ENCODE measurements around the gene SLC22A3. TPM values are rescaled to one million over a fixed set of nuclear protein-coding genes. Genes with fewer than 3 reads are reported as not detected.
"Not testable (repeated sequence)": the region's sequence is repeated elsewhere in the genome, so short reads cannot be mapped to it uniquely, and the experiment has no call there.

Gene SLC22A3
- total and polyA plus RNA-seq, 2 donors (not counting 1 experiment from before 2014, with no cell fraction given), result under 0.01 to 0.03 TPM

GRCh38 chr6:160442151-160442550 lies 94.0 kb downstream of the SLC22A3 start:
- TF ChIP-seq CTCF (conservative IDR thresholded peaks at IDR 0.05 in 1 of 2, IDR thresholded peaks at IDR 0.05 in 1 of 2; ENCODE audit: low read depth in 1 of 2, low read length in 2 of 2) (no peak), EZH2 (IDR thresholded peaks at IDR 0.05; ENCODE audit: low read length, missing control alignments) (no peak)
- DNase-seq (ENCODE audit: low read depth in 2 of 2), result no peak
- H4K20me1 ChIP-seq (ENCODE audit: control insufficient read depth, extremely low read depth, insufficient read depth, low read length), result no peaks in the 10 kb centered on the region

GRCh38 chr6:160445130-160445529 lies 97.0 kb downstream of the SLC22A3 start:
- H3K9ac ChIP-seq (ENCODE audit: insufficient read depth, low read length), result no peak overlapping the region
- H3K27ac ChIP-seq (ENCODE audit: insufficient read depth, low read length), result no peak overlapping the region
- H3K4me2 ChIP-seq (ENCODE audit: extremely low read depth, insufficient read depth, low read length), result no peak overlapping the region
- DNase-seq (ENCODE audit: low read depth in 2 of 2), result no peak
- no peak overlapping the region for H2AFZ ChIP-seq (ENCODE audit: low read length)
- no peaks in the 10 kb centered on the region for H4K20me1 ChIP-seq (ENCODE audit: control insufficient read depth, extremely low read depth, insufficient read depth, low read length)
- no peaks in the 10 kb centered on the region for H3K27me3 ChIP-seq (ENCODE audit: control insufficient read depth, insufficient read depth, low read length)
- no peaks in the 10 kb centered on the region for H3K79me2 ChIP-seq (ENCODE audit: control insufficient read depth, insufficient read depth, low read length)
- no peaks in the 10 kb centered on the region for H3K36me3 ChIP-seq (ENCODE audit: control insufficient read depth, insufficient read depth, low read length)
- H3K9me3 ChIP-seq (ENCODE audit: control insufficient read depth, insufficient read depth, low read depth, low read length), result no peaks in the 10 kb centered on the region
- no peak overlapping the region for H3K4me3 ChIP-seq (replicated peaks in 1 of 4; ENCODE audit: control extremely low read depth in 1 of 4, insufficient read depth in 1 of 4, low read depth in 3 of 4, low read length in 4 of 4)
- TF ChIP-seq EZH2 (IDR thresholded peaks at IDR 0.05; ENCODE audit: low read length, missing control alignments) (no peak), CTCF (conservative IDR thresholded peaks at IDR 0.05 in 1 of 2, IDR thresholded peaks at IDR 0.05 in 1 of 2; ENCODE audit: low read depth in 1 of 2, low read length in 2 of 2) (no peak)
- H3K4me1 ChIP-seq (ENCODE audit: control insufficient read depth, extremely low read depth, insufficient read depth, low read length), result no peaks in the 10 kb centered on the region

More at GRCh38 chr6:160442151-160442550, 94.0 kb downstream of the SLC22A3 start:
- H3K36me3 ChIP-seq (ENCODE audit: control insufficient read depth, insufficient read depth, low read length), result no peaks in the 10 kb centered on the region
- H3K4me2 ChIP-seq (ENCODE audit: extremely low read depth, insufficient read depth, low read length), result no peak overlapping the region
- no peaks in the 10 kb centered on the region for H3K9me3 ChIP-seq (ENCODE audit: control insufficient read depth, insufficient read depth, low read depth, low read length)
- no peaks in the 10 kb centered on the region for H3K4me1 ChIP-seq (ENCODE audit: control insufficient read depth, extremely low read depth, insufficient read depth, low read length)
- no peak overlapping the region for H3K4me3 ChIP-seq (replicated peaks in 1 of 4; ENCODE audit: control extremely low read depth in 1 of 4, insufficient read depth in 1 of 4, low read depth in 3 of 4, low read length in 4 of 4)
- H3K27me3 ChIP-seq (ENCODE audit: control insufficient read depth, insufficient read depth, low read length), result no peaks in the 10 kb centered on the region
- H3K27ac ChIP-seq (ENCODE audit: insufficient read depth, low read length), result no peak overlapping the region
- H2AFZ ChIP-seq (ENCODE audit: low read length), result no peak overlapping the region
- H3K9ac ChIP-seq (ENCODE audit: insufficient read depth, low read length), result no peak overlapping the region
- H3K79me2 ChIP-seq (ENCODE audit: control insufficient read depth, insufficient read depth, low read length), result no peaks in the 10 kb centered on the region

- H3K27ac ChIP-seq (ENCODE audit: insufficient read depth, low read length), result no peak overlapping the region
- H3K79me2 ChIP-seq (ENCODE audit: control insufficient read depth, insufficient read depth, low read length), result no peaks in the 10 kb centered on the region
- no peak overlapping the region for H3K4me3 ChIP-seq (replicated peaks in 1 of 4; ENCODE audit: control extremely low read depth in 1 of 4, insufficient read depth in 1 of 4, low read depth in 3 of 4, low read length in 4 of 4)
- TF ChIP-seq CTCF (conservative IDR thresholded peaks at IDR 0.05 in 1 of 2, IDR thresholded peaks at IDR 0.05 in 1 of 2; ENCODE audit: low read depth in 1 of 2, low read length in 2 of 2) (no peak), EZH2 (IDR thresholded peaks at IDR 0.05; ENCODE audit: low read length, missing control alignments) (no peak)
- no peaks in the 10 kb centered on the region for H4K20me1 ChIP-seq (ENCODE audit: control insufficient read depth, extremely low read depth, insufficient read depth, low read length)
- no peaks in the 10 kb centered on the region for H3K9me3 ChIP-seq (ENCODE audit: control insufficient read depth, insufficient read depth, low read depth, low read length)
- no peak for DNase-seq (ENCODE audit: low read depth in 2 of 2)
- H3K4me1 ChIP-seq (ENCODE audit: control insufficient read depth, extremely low read depth, insufficient read depth, low read length), result no peaks in the 10 kb centered on the region
- no peak overlapping the region for H2AFZ ChIP-seq (ENCODE audit: low read length)
- H3K36me3 ChIP-seq (ENCODE audit: control insufficient read depth, insufficient read depth, low read length), result no peaks in the 10 kb centered on the region
- no peak overlapping the region for H3K4me2 ChIP-seq (ENCODE audit: extremely low read depth, insufficient read depth, low read length)
- no peak overlapping the region for H3K9ac ChIP-seq (ENCODE audit: insufficient read depth, low read length)
- no peaks in the 10 kb centered on the region for H3K27me3 ChIP-seq (ENCODE audit: control insufficient read depth, insufficient read depth, low read length)
Observed at GRCh38 chr6:160447350-160447749, 99.2 kb downstream of the SLC22A3 start.

GRCh38 chr6:160449787-160450186 lies 101.6 kb downstream of the SLC22A3 start:
- not testable (repeated sequence) for H3K79me2 ChIP-seq (ENCODE audit: control insufficient read depth, insufficient read depth, low read length); H3K36me3 ChIP-seq (ENCODE audit: control insufficient read depth, insufficient read depth, low read length); H3K9me3 ChIP-seq (ENCODE audit: control insufficient read depth, insufficient read depth, low read depth, low read length); H2AFZ ChIP-seq (ENCODE audit: low read length); H3K27me3 ChIP-seq (ENCODE audit: control insufficient read depth, insufficient read depth, low read length); H3K4me3 ChIP-seq (replicated peaks in 1 of 4; ENCODE audit: control extremely low read depth in 1 of 4, insufficient read depth in 1 of 4, low read depth in 3 of 4, low read length in 4 of 4); H3K4me2 ChIP-seq (ENCODE audit: extremely low read depth, insufficient read depth, low read length); H4K20me1 ChIP-seq (ENCODE audit: control insufficient read depth, extremely low read depth, insufficient read depth, low read length); H3K9ac ChIP-seq (ENCODE audit: insufficient read depth, low read length); DNase-seq (ENCODE audit: low read depth in 2 of 2); H3K27ac ChIP-seq (ENCODE audit: insufficient read depth, low read length); H3K4me1 ChIP-seq (ENCODE audit: control insufficient read depth, extremely low read depth, insufficient read depth, low read length)

Measured in fibroblast of lung (primary cell).